Measurements from ENCODE around the gene CCDC112. TPM values are rescaled to one million over a fixed set of nuclear protein-coding genes. Genes with fewer than 3 reads are reported as not detected.

Gene CCDC112
- total and polyA plus RNA-seq, 10 donors = 3.4 to 12.7 (median 4.3) TPM

DNA sequence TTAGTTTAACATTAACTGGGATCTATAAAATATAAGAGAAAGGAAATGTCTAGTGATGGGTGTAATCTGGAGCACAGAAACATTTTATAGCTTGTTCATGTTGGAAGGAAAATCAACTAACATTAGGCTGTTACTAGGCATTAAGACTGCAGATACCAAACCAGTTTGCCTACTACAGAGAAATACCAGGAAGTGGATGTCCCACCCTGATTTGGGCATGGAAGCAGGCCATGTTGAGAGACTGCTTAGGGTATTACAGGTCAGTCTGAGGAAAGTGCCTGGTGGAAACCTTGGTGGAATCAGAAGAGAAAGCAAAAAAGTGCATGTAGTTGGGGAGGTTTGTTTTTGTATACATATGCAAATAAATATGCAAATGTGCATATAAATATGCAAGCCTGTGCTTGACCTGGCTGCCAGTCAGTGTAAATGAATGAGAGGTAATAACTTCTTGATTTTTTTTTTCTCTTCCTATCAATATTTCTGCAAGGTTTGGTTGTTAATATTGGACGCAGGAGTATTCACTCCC lies 9.6 kb upstream of the CCDC112 start:
- TF ChIP-seq POLR2AphosphoS5 (IDR thresholded peaks at IDR 0.05) (no peak), POLR2A (IDR thresholded peaks at IDR 0.05) (no peak)
- TF ChIP-seq, protein P1, sequence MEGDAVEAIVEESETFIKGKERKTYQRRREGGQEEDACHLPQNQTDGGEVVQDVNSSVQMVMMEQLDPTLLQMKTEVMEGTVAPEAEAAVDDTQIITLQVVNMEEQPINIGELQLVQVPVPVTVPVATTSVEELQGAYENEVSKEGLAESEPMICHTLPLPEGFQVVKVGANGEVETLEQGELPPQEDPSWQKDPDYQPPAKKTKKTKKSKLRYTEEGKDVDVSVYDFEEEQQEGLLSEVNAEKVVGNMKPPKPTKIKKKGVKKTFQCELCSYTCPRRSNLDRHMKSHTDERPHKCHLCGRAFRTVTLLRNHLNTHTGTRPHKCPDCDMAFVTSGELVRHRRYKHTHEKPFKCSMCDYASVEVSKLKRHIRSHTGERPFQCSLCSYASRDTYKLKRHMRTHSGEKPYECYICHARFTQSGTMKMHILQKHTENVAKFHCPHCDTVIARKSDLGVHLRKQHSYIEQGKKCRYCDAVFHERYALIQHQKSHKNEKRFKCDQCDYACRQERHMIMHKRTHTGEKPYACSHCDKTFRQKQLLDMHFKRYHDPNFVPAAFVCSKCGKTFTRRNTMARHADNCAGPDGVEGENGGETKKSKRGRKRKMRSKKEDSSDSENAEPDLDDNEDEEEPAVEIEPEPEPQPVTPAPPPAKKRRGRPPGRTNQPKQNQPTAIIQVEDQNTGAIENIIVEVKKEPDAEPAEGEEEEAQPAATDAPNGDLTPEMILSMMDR (IDR thresholded peaks at IDR 0.05 in 8 of 11, conservative IDR thresholded peaks at IDR 0.05 in 3 of 11) = no peak
- peaks cover 0 to 14% (median 0%) of the 10 kb centered on the region in 7 donors for H3K27me3 ChIP-seq (replicated peaks in 1 of 7)
- 83 to 92% (median 90%) methylated on average over 1 of the region's 1 CpG for WGBS, 5 donors
- intact Hi-C loops (cut with DNase I; ENCODE audit: low total_unique reads) = no loop called here
- H3K27ac ChIP-seq = no peak overlapping the region
- DNase-seq = no peak
- no peaks in the 10 kb centered on the region for H3K36me3 ChIP-seq
- H3K4me3 ChIP-seq = no peak overlapping the region
- no peaks in the 10 kb centered on the region for H3K4me1 ChIP-seq
- no peaks in the 10 kb centered on the region for H3K9me3 ChIP-seq

DNA sequence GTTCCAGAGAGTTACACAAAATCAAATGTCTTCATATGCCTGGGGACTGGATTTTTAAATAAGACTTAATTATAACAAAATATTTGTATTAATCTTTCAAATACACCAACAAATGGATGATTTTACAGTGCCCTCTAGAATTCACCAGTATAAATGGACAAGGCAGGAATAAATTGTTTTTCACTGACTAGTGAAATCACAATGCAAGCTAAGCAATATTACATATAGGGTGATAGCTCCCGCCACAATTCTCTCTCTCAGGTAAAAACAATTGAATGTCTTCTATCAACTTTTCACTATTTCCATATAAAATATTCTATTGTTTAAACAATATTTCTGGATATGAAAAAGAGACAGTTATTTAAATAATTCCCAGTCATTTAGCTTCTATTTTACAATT lies 8.0 kb upstream of the CCDC112 start:
- H3K4me1 ChIP-seq = no peaks in the 10 kb centered on the region
- no peak overlapping the region for H3K27ac ChIP-seq
- H3K9me3 ChIP-seq = no peaks in the 10 kb centered on the region
- H3K4me3 ChIP-seq = no peak overlapping the region
- no peak for DNase-seq
- peaks cover 0 to 10% (median 0%) of the 10 kb centered on the region in 7 donors for H3K27me3 ChIP-seq (replicated peaks in 1 of 7)
- intact Hi-C loops (cut with DNase I; ENCODE audit: low total_unique reads) = no loop called here
- no peak for TF ChIP-seq POLR2A (IDR thresholded peaks at IDR 0.05)
- TF ChIP-seq POLR2AphosphoS5 (IDR thresholded peaks at IDR 0.05) = no peak
- TF ChIP-seq, protein P1 (IDR thresholded peaks at IDR 0.05 in 8 of 11, conservative IDR thresholded peaks at IDR 0.05 in 3 of 11) = no peak
- WGBS, 5 donors = 90 to 100% (median 96%) methylated on average over 1 of the region's 1 CpG
- H3K36me3 ChIP-seq = no peaks in the 10 kb centered on the region

GRCh38 chr5:115298811-115299210 lies 2.4 kb upstream of the CCDC112 start:
- TF ChIP-seq POLR2AphosphoS5 (IDR thresholded peaks at IDR 0.05) (no peak), POLR2A (IDR thresholded peaks at IDR 0.05) (no peak)
- TF ChIP-seq, protein P1 (IDR thresholded peaks at IDR 0.05 in 8 of 11, conservative IDR thresholded peaks at IDR 0.05 in 3 of 11) = no peak
- peaks cover 0 to 22% (median 15%) of the 10 kb centered on the region in 6 donors for H3K4me1 ChIP-seq
- no peak overlapping the region for H3K27ac ChIP-seq
- intact Hi-C loops (cut with DNase I; ENCODE audit: low total_unique reads) = no loop called here
- no peaks in the 10 kb centered on the region for H3K9me3 ChIP-seq
- DNase-seq = no peak
- H3K4me3 ChIP-seq = no peak overlapping the region
- WGBS, 5 donors = 65 to 79% (median 67%) methylated on average over 1 of the region's 1 CpG
- H3K27me3 ChIP-seq (replicated peaks in 1 of 7) = no peaks in the 10 kb centered on the region
- no peaks in the 10 kb centered on the region for H3K36me3 ChIP-seq

DNA sequence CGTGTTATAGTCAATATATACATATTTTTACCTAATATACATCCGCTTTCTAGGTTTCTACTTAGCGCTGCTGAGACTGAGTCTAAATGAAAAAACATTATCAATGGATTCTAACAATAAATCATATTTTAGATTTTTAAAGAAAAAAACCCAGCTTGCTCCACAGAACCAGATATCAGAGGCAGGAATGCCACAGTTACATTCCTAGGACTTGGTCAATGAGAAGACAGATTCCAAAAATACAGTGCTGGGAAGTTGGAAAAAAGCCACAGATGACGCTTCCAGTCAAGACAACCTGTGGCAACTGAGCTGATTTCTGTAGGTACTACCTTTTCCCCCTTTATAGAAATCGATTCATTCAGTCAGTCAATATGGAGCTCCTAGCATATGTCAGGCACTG lies 577 bp upstream of the CCDC112 start:
- 52 to 63% (median 60%) methylated on average over 5 of the region's 5 CpGs for WGBS, 5 donors
- Histone ChIP-seq H3K27ac (no peak overlapping the region), H3K27me3 (replicated peaks in 1 of 7) (no peaks in the 10 kb centered on the region), H3K4me1 (peaks cover 0 to 22% (median 15%) of the 10 kb centered on the region in 6 donors), H3K36me3 (no peaks in the 10 kb centered on the region), H3K9me3 (peaks cover 0 to 9% (median 1%) of the 10 kb centered on the region in 8 donors), H3K4me3 (peak overlapping the region in 6 of 8 donors; percentile 84 to 98 (median 90))
- intact Hi-C loops (cut with DNase I; ENCODE audit: low total_unique reads) = no loop called here
- DNase-seq = no peak
- TF ChIP-seq POLR2AphosphoS5 (IDR thresholded peaks at IDR 0.05) = no peak
- no peak for TF ChIP-seq POLR2A (IDR thresholded peaks at IDR 0.05)
- TF ChIP-seq, protein P1 (IDR thresholded peaks at IDR 0.05 in 8 of 11, conservative IDR thresholded peaks at IDR 0.05 in 3 of 11) = no peak
